Breast epithelium (tissue), 3 donors: Measurements from ENCODE around the gene LSAMP.

Experiments
- CTCF ChIP-seq, 3 donors: fragments of 450-650 bp; IDR thresholded peaks; one replicate each; pipeline ENCODE4 v1.5.1; 2016 to 2017; ENCODE audit warnings: antibody characterized with exemption in 3 of 3, mild to moderate bottlenecking in 3 of 3, moderate library complexity in 3 of 3
- POLR2A ChIP-seq: fragments of 450-650 bp; IDR thresholded peaks from one replicate; pipeline ENCODE4 v1.6.1; 2016; ENCODE audit warnings: antibody characterized with exemption, mild to moderate bottlenecking, moderate library complexity
- POLR2AphosphoS5 ChIP-seq, 3 donors: sonication (generic); formaldehyde crosslinking; IDR thresholded peaks; one replicate each; pipeline ENCODE4 v1.6.1; 2017; ENCODE audit warnings: antibody characterized with exemption in 3 of 3

GRCh38 chr3:116270056-116270455, 175.2 kb downstream of the LSAMP start:
- TF ChIP-seq CTCF (IDR thresholded peaks at IDR 0.05) (no peak), POLR2A (no peak), POLR2AphosphoS5 (IDR thresholded peaks at IDR 0.05) (no peak)
